HCT116 (cell line): ENCODE results near the gene CIB4. TPM values are rescaled to one million over a fixed set of nuclear protein-coding genes. Genes with fewer than 3 reads are reported as not detected.

Source experiments
- ATAC-seq: fragments of 200-7000 bp; cut with Tn5 transposase; 2 replicates; pipeline ENCODE4 v1.9.1; 2020; ENCODE audit warnings: mild to moderate bottlenecking, moderate library complexity
- BruUV-seq: library from RNA; stranded (reverse); fragments of 400-500 nt; replicated peaks from 2 replicates; lab custom pipeline; 2021; lab: Mats Ljungman, UMichigan
- CTCF ChIA-PET: fragments of 300-600 bp; sonication (Branson Sonifier 250); formaldehyde crosslinking; loops from one replicate; lab custom pipeline; 2021; ENCODE audit warnings: antibody characterized with exemption; lab: Charles Lee
- POLR2A ChIA-PET: fragments of 300-600, 350-600 bp; sonication (Branson Sonifier 250); formaldehyde crosslinking; loops from one replicate; lab custom pipeline; 2021; ENCODE audit warnings: antibody characterized with exemption; lab: Charles Lee
- RAD21 ChIA-PET, 2 experiments: fragments of 300-600 bp; sonication (Branson Sonifier 250); formaldehyde crosslinking; loops; one replicate each; lab custom pipeline; 2023; ENCODE audit warnings: low total read pairs in 2 of 2; ENCODE audit not compliant: uncharacterized antibody in 2 of 2, unreplicated experiment in 2 of 2, low non-redundant PET in 1 of 2; lab: Charles Lee
- DNase-seq: peaks from one replicate; pipeline ENCODE4 v3.0.0-alpha.2; 2010; ENCODE audit warnings: low read depth, low spot score
- H2AFZ ChIP-seq: fragments of 200-600 bp; shearing (Covaris generic), sonication (generic); 2 replicates; pipeline ENCODE4 v1.6.1; 2017; ENCODE audit warnings: low read depth, mixed run types, mixed read lengths, antibody characterized with exemption, low read length; ENCODE audit not compliant: poor library complexity, severe bottlenecking
- H3K27ac ChIP-seq: 2 replicates; pipeline ENCODE4 v1.5.1; 2012; ENCODE audit warnings: low read depth, low read length
- H3K27me3 ChIP-seq: fragments of 200-600 bp; sonication (generic); 2 replicates; pipeline ENCODE4 v1.6.1; 2016; ENCODE audit warnings: mixed run types, low read length, mixed read lengths; ENCODE audit not compliant: insufficient read depth
- H3K36me3 ChIP-seq, 2 experiments: fragments of 200-500 bp in 1 of 2; fragments of 200-600 bp in 1 of 2; sonication (Bioruptor generic) in 1 of 2; sonication (generic) in 1 of 2; 2 replicates each; pipeline versions ENCODE4 v1.5.1 to v1.6.1; 2014 to 2016; ENCODE audit warnings: low read length in 2 of 2, inconsistent platforms in 1 of 2, mixed read lengths in 1 of 2, mixed run types in 1 of 2; ENCODE audit not compliant: insufficient read depth in 2 of 2, control insufficient read depth in 1 of 2
- H3K4me1 ChIP-seq, 2 experiments: fragments of 200-600 bp in 1 of 2; sonication (generic) in 1 of 2; 2 replicates each; pipeline versions ENCODE4 v1.5.1 to v1.6.1; 2012 to 2017; ENCODE audit warnings: low read length in 2 of 2, inconsistent platforms in 1 of 2, mild to moderate bottlenecking in 1 of 2, mixed read lengths in 1 of 2, mixed run types in 1 of 2, moderate library complexity in 1 of 2; ENCODE audit not compliant: insufficient read depth in 2 of 2, control insufficient read depth in 1 of 2
- H3K4me2 ChIP-seq: fragments of 200-600 bp; sonication (generic); 2 replicates; pipeline ENCODE4 v1.6.1; 2017; ENCODE audit warnings: mixed run types, low read length, mixed read lengths
- H3K4me3 ChIP-seq, 2 experiments: fragments of 200-600 bp in 1 of 2; sonication (generic) in 1 of 2; replicated peaks in 1 of 2; 2 replicates each; pipeline ENCODE4 v1.5.1; 2011 to 2016; ENCODE audit warnings: low read length in 2 of 2, control low read depth in 1 of 2, low read depth in 1 of 2, mild to moderate bottlenecking in 1 of 2, mixed read lengths in 1 of 2, mixed run types in 1 of 2
- H3K79me2 ChIP-seq: fragments of 200-600 bp; sonication (generic); 2 replicates; pipeline ENCODE4 v1.6.1; 2017; ENCODE audit warnings: mild to moderate bottlenecking, mixed run types, low read length, moderate library complexity, mixed read lengths; ENCODE audit not compliant: insufficient read depth
- H3K9ac ChIP-seq: fragments of 200-600 bp; sonication (generic); 2 replicates; pipeline ENCODE4 v1.6.1; 2016; ENCODE audit warnings: low read length, mixed read lengths
- H3K9me2 ChIP-seq: fragments of 200-600 bp; sonication (generic), shearing (Covaris generic); 2 replicates; pipeline ENCODE4 v1.6.1; 2017; ENCODE audit warnings: mixed run types, mild to moderate bottlenecking, moderate library complexity; ENCODE audit not compliant: insufficient read depth
- H3K9me3 ChIP-seq, 2 experiments: fragments of 200-500 bp in 1 of 2; fragments of 200-600 bp in 1 of 2; sonication (Bioruptor generic) in 1 of 2; sonication (generic) in 1 of 2; 2 replicates each; pipeline ENCODE4 v1.6.1; 2014 to 2017; ENCODE audit warnings: low read length in 2 of 2, mixed read lengths in 2 of 2, inconsistent platforms in 1 of 2, low read depth in 1 of 2, mild to moderate bottlenecking in 1 of 2, mixed run types in 1 of 2, moderate library complexity in 1 of 2; ENCODE audit not compliant: control insufficient read depth in 1 of 2, insufficient read depth in 1 of 2
- H4K20me1 ChIP-seq: fragments of 200-600 bp; sonication (generic), shearing (Covaris generic); 2 replicates; pipeline ENCODE4 v1.6.1; 2017; ENCODE audit warnings: mixed run types, mild to moderate bottlenecking, moderate library complexity; ENCODE audit not compliant: insufficient read depth
- ATF3 ChIP-seq: IDR thresholded peaks from 2 replicates; pipeline ENCODE4 v1.6.1; 2012
- CBX3 ChIP-seq: IDR thresholded peaks from 2 replicates; pipeline ENCODE4 v1.6.1; 2012; ENCODE audit warnings: low read depth
- CEBPB ChIP-seq: IDR thresholded peaks from 2 replicates; pipeline ENCODE4 v1.6.1; 2012; ENCODE audit warnings: low read depth
- CTCF ChIP-seq, 3 experiments: fragments of 200-600 bp in 1 of 3; sonication (generic) in 1 of 3; IDR thresholded peaks in 2 of 3; conservative IDR thresholded peaks in 1 of 3; 2 replicates each; pipeline ENCODE4 v1.5.1; 2012 to 2017; ENCODE audit warnings: low read depth in 2 of 3, low read length in 2 of 3, antibody characterized with exemption in 1 of 3, borderline replicate concordance in 1 of 3, control low read depth in 1 of 3, mild to moderate bottlenecking in 1 of 3, mixed read lengths in 1 of 3, mixed run types in 1 of 3, moderate library complexity in 1 of 3; ENCODE audit not compliant: insufficient read depth in 1 of 3
- EGR1 ChIP-seq: IDR thresholded peaks from 2 replicates; pipeline ENCODE4 v1.6.1; 2012; ENCODE audit warnings: low read depth
- EZH2phosphoT487 ChIP-seq: fragments of 200-600 bp; IDR thresholded peaks from 2 replicates; pipeline ENCODE4 v1.6.1; 2018; ENCODE audit warnings: antibody characterized with exemption, borderline replicate concordance
- FOSL1 ChIP-seq: IDR thresholded peaks from 2 replicates; pipeline ENCODE4 v1.6.1; 2012; ENCODE audit warnings: low read depth
- POLR2A ChIP-seq: IDR thresholded peaks from 2 replicates; pipeline ENCODE4 v1.7.0; 2011; ENCODE audit warnings: borderline replicate concordance; ENCODE audit not compliant: insufficient read depth, insufficient read length; ENCODE audit errors: extremely low read depth
- POLR2AphosphoS5 ChIP-seq: IDR thresholded peaks from 2 replicates; pipeline ENCODE4 v1.6.1; 2011; ENCODE audit warnings: mild to moderate bottlenecking, low read depth, low read length, moderate library complexity
- REST ChIP-seq: IDR thresholded peaks from 2 replicates; pipeline ENCODE4 v1.6.1; 2012; ENCODE audit warnings: low read depth
- SIN3A ChIP-seq: IDR thresholded peaks from 2 replicates; pipeline ENCODE4 v1.6.1; 2012; ENCODE audit warnings: low read depth
- SP1 ChIP-seq: IDR thresholded peaks from 2 replicates; pipeline ENCODE4 v1.6.1; 2012; ENCODE audit warnings: low read depth
- SRF ChIP-seq: IDR thresholded peaks from 2 replicates; pipeline ENCODE4 v1.6.1; 2012; ENCODE audit warnings: low read depth
- YY1 ChIP-seq: IDR thresholded peaks from 2 replicates; pipeline ENCODE4 v1.6.1; 2011; ENCODE audit warnings: low read length, low read depth, moderate library complexity, mild to moderate bottlenecking; ENCODE audit not compliant: insufficient replicate concordance; ENCODE audit errors: extremely low read depth
- ZBTB33 ChIP-seq: IDR thresholded peaks from 2 replicates; pipeline ENCODE4 v1.6.1; 2011; ENCODE audit warnings: mild to moderate bottlenecking, low read length, moderate library complexity; ENCODE audit not compliant: insufficient replicate concordance; ENCODE audit errors: extremely low read depth
- ZFX ChIP-seq: fragments of 450-650 bp; IDR thresholded peaks from 2 replicates; pipeline ENCODE4 v1.6.1; 2017
- ZNF274 ChIP-seq: fragments of 200-500 bp; sonication (Bioruptor generic); IDR thresholded peaks from 2 replicates; pipeline ENCODE4 v1.6.1; 2014; ENCODE audit warnings: mild to moderate bottlenecking, low read depth, low read length, inconsistent platforms
- intact Hi-C: fragments of 100-400 bp; cut with micrococcal nuclease; formaldehyde crosslinking; loops from 2 replicates; pipeline ENCODE4 v1.10.0; 2022
- total RNA-seq: library from RNA; stranded (reverse); gene quantifications from one replicate; pipeline ENCODE4 v1.2.1, GENCODE V29; 2021; ENCODE audit not compliant: unreplicated experiment

CIB4 gene
- total RNA-seq, 1 experiment from 2014 or later = not detected

- H3K9me2 ChIP-seq = no peaks in the 10 kb centered on the region
- no TSS peak for BruUV-seq
- ChIA-PET RAD21 (no interaction called here), CTCF (no interaction called here), POLR2A (no interaction called here)
- peaks cover 8 to 20% of the 10 kb centered on the region in 2 experiments; a peak in 3 of 4 replicates for H3K4me1 ChIP-seq
- TF ChIP-seq ZNF274 (no peak), ATF3 (no peak), ZBTB33 (no peak), YY1 (no peak), EZH2phosphoT487 (no peak), POLR2AphosphoS5 (no peak), SRF (no peak), CEBPB (no peak), SIN3A (no peak), ZFX (no peak), FOSL1 (no peak), CTCF (IDR thresholded peaks at IDR 0.05 in 2 of 3, conservative IDR thresholded peaks at IDR 0.05 in 1 of 3; ENCODE audit: borderline replicate concordance in 1 of 3, insufficient read depth in 1 of 3, low read depth in 2 of 3, low read length in 2 of 3) (no peak), CBX3 (no peak), EGR1 (no peak), REST (no peak), POLR2A (no peak), SP1 (no peak)
- H4K20me1 ChIP-seq = no peaks in the 10 kb centered on the region
- ATAC-seq = no peak
- no peak overlapping the region for H2AFZ ChIP-seq
- H3K9ac ChIP-seq = no peak overlapping the region
- no peak overlapping the region for H3K4me3 ChIP-seq
- no peak overlapping the region for H3K4me2 ChIP-seq
- intact Hi-C loops = no loop called here
- H3K79me2 ChIP-seq = no peaks in the 10 kb centered on the region
- no peaks in the 10 kb centered on the region for H3K36me3 ChIP-seq
- H3K27me3 ChIP-seq = peaks cover 23% of the 10 kb centered on the region
- no peak overlapping the region for H3K27ac ChIP-seq
- DNase-seq = no peak
- no peaks in the 10 kb centered on the region for H3K9me3 ChIP-seq
Measured at GRCh38 chr2:26644188-26644835, 3.1 kb upstream of the CIB4 start.
